H4 (cell line): Measurements from ENCODE around the gene ARHGAP19. TPM values are rescaled to one million over a fixed set of nuclear protein-coding genes. Genes with fewer than 3 reads are reported as not detected.

Experiments used
- total RNA-seq: library from RNA; depleted of rRNA; stranded (reverse); fragments of >200 nt; shearing (Covaris generic); gene quantifications from 2 replicates; pipeline ENCODE4 v1.2.3, GENCODE V29; 2014; rRNA removed

Gene ARHGAP19
- total RNA-seq, 1 experiment from 2014 or later = 9.5 TPM

Other genes with a start within 250 kb of the ARHGAP19 start
- gene SLIT1, start 106.7 kb downstream of the ARHGAP19 start, total RNA-seq = 0.10 TPM in 1 of 2 replicates, not detected in the other
- gene FRAT1, start 26.6 kb upstream of the ARHGAP19 start, total RNA-seq = 0.89 and 1.6 TPM in 2 replicates
- gene FRAT2, start 42.1 kb upstream of the ARHGAP19 start, total RNA-seq = 6.2 and 11.0 TPM in 2 replicates
- gene RRP12, start 108.7 kb upstream of the ARHGAP19 start, total RNA-seq = 14.4 and 17.9 TPM in 2 replicates
- 784 and 853 TPM in 2 replicates for gene PGAM1, start 133.6 kb upstream of the ARHGAP19 start, total RNA-seq
- gene EXOSC1, start 153.4 kb upstream of the ARHGAP19 start, total RNA-seq = 75.0 and 87.7 TPM in 2 replicates
- 38.5 and 49.4 TPM in 2 replicates for gene ZDHHC16, start 153.5 kb upstream of the ARHGAP19 start, total RNA-seq
- 94.0 and 107 TPM in 2 replicates for gene MMS19, start 205.8 kb upstream of the ARHGAP19 start, total RNA-seq
- gene UBTD1, start 206.3 kb upstream of the ARHGAP19 start, total RNA-seq = 9.6 and 10.6 TPM in 2 replicates